SH-SY5Y (cell line): Measurements from ENCODE around the gene PLG.

Experiments
- GATA2 ChIP-seq: IDR thresholded peaks from 2 replicates; pipeline ENCODE4 v1.6.1; 2011; ENCODE audit warnings: mild to moderate bottlenecking, low read depth, low read length
- GATA3 ChIP-seq: IDR thresholded peaks from 2 replicates; pipeline ENCODE4 v1.6.1; 2011; ENCODE audit warnings: low read depth, mild to moderate bottlenecking, low read length, moderate library complexity

DNA sequence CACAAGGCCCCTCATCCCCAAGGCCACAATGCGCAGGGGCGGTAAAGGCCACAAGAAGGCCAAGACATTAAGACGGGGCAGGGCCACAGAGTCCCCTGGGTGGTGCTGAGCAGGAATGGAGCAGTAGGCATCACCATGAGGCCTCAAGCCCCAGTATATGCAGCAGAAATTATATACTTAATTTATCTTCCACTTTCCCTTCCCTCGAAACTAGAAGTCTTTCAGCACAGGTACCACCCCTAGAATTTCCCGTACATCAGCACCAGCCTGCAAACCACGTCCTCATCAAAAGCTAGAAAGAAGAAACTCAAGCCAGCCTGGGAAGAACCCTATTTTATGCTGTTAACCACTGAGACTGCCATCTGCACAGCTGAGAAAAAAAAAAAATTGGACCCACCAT lies 89.4 kb downstream of the PLG start:
- TF ChIP-seq GATA2: no peak
- TF ChIP-seq GATA3: no peak
